GM19397 (cell line): Measurements from ENCODE around the gene TSPAN5.

Experiments
- ATAC-seq: cut with Tn5 transposase; IDR thresholded peaks from one replicate; pipeline ENCODE4 v1.9.1; 2021; ENCODE audit warnings: mild to moderate bottlenecking, moderate library complexity; ENCODE audit not compliant: unreplicated experiment

Gene TSPAN5

DNA sequence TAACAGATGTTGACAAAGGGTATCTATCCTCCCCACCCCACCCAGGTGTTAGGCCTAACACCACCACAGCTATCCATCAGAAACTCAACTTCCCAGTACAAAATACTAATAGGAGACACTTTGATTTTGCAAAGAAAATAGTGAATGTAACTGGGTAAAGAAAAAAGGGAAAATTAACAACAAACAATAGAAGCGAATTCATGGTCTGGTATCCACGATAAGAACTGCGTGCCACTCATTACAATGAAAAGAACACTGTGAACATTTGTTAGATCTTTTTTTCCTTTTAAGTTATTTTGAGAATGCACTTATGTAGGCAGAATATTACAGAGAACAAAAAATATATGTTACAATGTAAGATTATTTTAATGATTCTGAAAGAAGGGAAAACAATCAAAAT is 12.0 kb downstream of the TSPAN5 start:
- no peak for ATAC-seq

DNA sequence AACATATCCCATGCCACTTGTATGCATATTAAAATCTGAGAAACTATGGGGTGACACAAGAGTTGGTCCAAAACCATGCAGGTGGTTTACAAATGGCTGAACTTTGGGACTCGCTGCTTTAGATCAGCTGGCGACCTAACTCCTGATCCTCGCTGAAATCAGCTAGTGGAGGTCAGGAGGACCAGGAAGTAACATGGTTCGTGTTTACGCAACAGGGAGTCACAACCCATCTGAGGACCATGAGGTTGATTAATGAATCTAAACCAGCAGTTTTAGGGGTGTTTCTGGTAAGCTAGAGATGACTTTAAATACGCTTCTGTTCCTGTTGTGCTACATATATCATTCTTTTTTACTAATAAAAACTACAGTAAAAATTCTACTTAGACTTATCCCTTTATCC is 12.9 kb downstream of the TSPAN5 start:
- ATAC-seq = no peak

DNA sequence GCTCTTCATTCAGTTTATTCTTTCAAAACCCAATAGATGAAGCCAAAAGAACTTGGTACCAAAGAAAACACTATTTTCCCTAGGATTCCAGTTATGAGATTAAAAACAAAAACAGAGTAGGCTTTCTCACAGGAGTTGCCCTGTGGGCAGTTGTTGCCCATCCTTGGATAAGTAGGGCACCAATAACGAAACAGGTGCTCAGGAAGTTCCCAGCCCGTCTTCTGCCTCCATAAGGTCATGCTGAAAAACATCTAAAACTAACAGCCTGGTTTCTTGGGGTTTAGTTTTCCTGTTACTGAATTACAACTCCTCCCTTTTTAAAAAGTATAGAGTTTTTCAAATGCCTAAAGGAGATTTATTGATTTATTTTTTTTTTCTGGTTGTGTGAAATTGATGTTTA is 14.7 kb downstream of the TSPAN5 start:
- ATAC-seq = no peak

DNA sequence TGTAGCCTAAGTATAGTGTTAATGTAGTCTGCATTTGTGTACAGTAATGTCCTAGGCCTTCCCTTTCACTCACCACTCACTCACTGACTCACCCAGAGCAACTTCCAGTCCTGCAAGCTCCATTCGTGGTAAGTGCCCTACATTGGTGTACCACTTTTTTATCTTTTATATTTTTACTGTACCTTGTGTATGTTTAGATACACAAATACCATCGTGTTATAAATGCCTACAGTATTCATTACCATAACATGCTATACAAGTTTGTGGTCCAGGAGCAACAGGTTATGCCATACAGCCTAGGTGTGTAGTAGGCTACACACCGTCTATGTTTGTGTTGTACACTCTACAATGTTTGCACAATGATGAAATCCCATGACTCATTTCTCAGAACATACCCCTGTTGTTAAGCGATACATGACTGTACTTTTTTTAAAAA is 15.4 kb downstream of the TSPAN5 start:
- ATAC-seq = no peak

DNA sequence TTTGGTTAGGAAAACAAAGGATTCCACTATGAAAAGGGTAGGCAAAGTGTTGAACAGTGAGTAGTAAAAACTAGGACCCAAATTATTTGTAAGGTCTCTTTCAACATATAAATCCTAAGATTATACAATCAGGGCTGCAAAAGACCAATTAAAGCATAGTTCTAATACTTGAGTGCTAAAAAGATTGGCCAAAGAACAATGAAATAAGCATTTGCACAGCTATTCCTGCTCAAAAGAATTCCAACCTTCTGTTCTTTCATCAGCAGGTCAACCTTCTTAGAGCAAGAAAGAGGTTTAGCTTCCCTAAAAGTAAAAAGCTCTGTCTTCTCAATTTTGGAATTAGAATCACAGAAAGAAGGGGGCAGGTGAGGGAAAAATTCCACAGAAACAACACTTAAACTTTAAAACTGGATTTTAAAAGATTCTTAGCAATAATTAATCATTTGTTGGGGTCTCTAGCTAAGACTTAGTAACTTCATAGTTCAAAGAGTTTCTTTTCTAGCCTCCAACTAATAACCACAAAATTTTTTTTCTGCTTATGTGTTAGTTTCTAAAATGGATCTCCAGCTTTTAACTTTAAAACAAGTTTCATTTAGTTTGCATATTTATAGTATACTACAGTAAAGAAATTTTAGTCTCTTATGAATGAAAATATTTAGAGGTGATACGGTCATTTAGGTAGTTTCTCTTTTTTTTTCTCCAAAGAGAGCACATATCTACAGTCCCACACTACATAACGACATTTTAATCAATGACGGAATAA is 16.3 kb downstream of the TSPAN5 start:
- no peak for ATAC-seq

DNA sequence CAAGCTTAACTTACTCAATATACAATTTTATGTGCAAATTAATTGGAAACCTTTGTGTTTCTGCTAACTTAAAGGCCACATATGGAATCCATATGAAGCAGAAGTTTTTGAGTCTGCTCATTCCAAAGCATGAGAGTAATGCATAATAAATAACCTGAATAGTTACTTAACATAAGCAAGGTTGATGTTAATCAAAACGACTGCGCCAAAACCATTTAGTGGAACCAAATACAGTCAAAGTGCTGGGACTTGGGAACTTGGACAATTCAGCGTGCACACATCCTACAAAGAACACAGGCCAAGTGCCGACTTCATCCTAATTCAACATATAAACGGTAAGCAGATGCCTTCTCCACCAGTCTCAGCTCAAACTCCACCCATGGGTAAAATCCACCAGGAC is 17.0 kb downstream of the TSPAN5 start:
- ATAC-seq = no peak

DNA sequence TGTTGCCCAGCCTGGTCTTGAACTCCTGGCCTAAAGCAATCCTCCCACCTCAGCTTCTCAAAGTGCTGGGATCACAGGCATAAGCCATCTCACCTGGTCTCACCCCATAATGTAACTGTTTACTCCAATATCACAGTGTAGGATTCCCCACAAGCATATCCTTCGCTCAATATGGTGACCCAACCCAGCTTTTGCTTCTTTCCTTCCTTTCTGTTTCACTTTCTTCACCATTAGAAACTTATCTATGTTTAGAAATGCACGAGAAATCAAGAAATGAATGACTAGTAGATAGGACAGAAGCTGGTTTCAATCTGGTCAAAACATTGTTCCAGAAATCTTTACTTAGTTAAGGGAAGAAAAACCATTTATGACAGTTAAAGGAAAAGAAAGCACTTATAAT is 18.9 kb downstream of the TSPAN5 start:
- ATAC-seq = no peak

DNA sequence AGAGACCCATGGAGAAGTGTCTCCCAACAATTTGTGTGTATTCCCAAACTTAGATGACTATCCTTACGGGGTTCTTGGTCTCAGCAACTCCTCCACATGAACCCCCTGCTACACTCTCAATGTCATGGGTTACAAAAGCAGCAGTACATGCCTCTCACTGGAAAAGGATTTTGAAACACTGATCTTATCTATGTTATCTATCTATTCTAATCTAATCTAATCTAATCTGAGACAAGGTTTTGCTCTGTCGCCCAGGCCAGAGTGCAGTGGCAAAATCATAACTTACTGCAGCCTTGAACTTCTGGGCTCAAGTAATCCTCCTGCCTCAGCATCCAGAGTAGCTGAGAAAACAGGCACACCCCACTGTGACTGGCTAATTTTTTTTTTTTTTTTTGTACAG is 19.3 kb downstream of the TSPAN5 start:
- ATAC-seq = no peak

DNA sequence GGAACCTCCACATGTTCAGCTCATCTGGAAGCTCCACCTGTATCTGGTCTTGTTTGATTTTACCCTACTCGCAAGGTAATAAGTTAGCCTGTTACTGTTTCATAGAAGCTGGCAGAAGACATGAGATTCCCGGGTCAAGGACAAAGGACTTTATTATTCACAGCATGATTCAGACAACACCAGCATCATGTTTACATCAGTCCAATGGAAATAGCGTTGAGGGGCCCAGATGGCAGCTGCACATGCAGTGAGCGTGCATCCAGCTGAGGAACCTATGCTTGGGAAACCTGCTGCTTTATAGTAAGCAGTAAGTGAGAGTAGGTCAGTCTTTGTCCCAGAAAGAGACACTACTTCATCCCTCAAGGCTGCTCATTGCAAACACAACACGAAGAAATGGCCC is 19.8 kb downstream of the TSPAN5 start:
- ATAC-seq = no peak

DNA sequence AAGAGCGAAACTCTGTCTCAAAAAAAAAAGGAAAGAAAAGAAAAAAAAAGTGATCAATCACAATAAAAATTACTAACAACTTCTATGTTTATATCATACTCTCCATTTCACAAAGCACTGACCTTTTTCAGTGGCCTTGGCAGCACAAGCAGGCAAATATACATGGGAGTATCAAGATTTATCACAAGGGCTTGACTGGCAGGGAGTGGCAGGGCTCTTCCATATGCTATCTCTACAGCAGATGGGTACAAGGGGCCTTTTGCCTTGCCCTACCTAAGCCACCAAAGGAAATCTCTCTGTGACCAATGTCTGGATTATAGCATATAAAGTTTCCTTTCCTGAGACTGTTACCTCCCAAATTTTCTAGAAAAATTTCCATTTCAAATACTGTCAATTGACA is 24.4 kb downstream of the TSPAN5 start:
- no peak for ATAC-seq

DNA sequence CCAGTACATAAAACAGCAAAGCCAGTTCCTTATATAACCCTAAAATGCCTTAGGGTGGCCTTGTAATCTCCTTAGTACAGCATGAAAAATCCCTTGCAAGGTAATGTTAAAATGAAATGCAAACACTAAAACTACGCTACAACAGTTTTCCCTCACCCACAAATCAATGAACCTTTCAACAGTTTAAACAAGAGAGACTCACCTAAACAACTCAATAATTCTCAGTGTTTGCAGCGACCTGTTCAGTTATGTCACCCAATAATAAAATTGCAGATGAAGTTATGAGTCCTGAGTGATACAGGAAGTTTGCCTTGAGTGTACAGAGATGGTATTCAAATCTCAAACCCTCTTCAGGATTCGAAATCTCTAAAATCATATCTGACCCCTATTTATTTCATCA is 25.3 kb downstream of the TSPAN5 start:
- ATAC-seq = no peak

DNA sequence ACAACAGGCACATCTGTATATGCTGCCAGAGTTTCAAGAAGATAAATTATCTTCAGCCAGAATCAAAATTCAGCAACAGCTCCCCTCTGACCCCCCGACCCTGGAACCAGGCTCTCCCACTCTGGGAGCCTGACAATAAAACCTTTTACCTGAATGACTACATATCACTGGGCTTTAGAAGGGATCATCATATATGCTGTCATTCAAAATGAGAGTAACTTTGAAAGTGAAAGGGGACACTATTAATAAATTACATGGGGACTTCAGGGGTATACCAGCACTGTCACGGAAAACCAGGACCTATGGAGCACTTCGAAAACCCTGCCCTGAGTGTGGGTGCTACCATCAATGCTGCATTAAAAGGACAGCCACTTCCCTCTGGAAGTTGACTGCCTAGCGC is 26.2 kb downstream of the TSPAN5 start:
- no peak for ATAC-seq

DNA sequence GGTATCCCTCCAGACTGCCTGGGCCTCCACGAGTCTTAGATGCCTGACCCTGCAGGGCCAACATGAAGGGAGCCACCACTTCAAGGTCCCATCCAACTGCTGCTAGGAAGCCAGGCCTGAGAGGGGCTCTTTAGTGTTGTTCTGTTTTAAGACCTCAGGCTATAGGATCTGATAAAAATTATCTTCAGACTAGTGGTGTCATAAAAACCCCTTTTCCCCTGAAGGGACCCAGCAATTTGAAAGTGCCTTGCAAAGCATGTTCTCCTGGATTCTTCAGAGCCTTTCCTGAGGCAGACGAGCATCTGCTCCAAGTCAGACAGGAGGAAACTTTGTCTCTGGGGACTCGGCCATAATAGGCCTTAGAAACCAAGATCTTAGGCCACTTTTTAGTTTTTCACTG is 26.9 kb downstream of the TSPAN5 start:
- no peak for ATAC-seq

DNA sequence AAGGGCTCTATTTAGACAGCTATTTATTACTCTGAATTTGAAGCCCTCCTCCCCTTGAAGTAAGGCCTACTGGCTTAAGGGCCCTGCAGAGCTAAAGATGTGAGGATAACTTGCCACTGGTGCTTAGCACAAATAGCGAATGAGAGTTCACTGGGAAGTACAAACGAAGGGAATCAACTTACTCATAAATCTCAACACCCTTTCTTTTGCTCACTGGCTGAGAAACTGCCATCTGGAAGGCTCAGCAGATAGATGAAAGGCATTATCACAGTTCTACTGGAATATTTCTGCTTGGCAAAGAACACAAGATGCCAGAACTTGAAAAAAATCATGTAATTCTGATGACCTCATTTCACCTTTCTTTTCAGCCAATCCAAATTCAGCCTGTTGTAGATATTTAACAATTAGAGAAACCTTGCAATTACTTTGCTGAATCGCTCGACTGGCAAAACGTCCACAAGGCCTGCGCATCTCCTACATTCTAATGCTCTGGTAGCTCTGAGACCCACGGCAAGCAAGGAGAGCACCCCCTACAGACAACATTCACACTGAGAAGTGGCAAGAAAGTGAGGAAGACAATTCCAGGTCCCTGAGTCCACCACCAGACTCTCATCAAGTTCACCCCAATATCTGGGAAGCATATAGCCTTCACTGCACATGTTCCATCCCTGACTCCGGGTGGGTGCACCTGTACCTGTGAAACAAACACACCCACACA is 27.5 kb downstream of the TSPAN5 start:
- ATAC-seq = no peak

DNA sequence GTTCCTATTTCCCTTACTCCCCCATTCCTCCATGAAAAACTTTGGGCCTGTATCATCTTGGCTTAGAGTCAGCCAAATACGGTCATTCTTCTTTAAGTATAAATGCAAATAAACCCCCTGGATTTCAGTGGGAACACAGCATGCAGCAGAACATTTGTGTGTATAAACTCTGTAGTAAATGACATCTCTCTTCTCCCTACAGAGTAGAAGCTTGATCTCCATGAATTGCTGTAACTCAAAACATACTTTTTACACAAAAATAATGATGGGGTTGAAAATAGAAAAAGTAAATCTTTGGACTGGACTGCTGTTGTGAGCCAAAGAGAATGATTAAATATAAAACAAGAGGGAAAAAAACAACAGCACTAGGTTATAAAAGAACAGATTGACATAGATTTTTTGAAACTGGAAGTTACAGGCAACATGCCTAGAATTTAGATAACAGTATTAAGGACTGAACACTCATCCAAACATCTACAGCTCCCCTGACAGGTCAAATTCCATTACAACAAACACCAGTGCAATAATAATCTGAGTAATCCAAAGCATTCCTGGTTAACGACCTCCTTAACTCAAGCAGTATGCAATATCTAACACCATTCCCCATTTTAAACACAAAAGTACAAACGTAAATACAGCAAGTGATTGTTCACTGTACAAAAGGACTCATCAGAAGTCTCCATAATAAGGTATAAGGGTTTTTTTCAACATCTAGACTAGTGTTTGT is 30.7 kb downstream of the TSPAN5 start:
- no peak for ATAC-seq

DNA sequence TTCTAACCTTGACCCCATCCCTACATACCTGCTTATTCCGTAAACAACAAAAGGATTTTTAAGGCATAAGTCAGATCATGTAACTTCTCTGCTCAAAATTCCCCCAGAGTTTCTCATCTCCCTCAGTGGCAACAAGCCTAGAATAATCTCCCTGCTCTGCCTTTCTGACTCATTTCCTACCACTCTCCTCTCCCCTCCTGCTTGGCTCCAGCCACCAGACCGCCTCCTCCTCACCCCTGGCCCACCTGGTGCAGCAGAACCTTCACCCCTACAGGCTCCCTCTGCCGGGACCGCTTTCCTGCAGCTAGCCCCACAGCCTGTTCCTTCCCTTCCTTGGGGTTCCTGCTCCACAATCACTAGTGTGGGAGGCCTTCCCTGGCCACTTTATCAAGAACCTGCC is 32.1 kb downstream of the TSPAN5 start:
- no peak for ATAC-seq

DNA sequence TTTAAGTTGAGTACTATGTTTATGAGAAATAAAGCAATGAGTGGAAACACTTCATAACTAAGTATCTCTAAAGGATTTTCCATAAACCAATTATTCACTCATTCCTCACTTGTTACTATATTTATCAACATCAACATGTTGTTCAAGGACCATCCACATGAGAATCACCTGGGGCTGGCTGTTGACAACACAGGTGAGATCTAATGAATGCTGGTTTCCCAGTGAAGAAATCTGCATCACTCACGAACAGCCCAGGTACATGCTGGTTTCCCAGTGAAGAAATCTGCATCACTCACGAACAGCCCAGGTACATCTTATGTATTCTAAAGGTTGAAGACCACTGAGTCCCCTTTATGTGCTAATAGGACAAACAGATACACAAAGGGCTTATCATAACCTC is 32.5 kb downstream of the TSPAN5 start:
- ATAC-seq = no peak

DNA sequence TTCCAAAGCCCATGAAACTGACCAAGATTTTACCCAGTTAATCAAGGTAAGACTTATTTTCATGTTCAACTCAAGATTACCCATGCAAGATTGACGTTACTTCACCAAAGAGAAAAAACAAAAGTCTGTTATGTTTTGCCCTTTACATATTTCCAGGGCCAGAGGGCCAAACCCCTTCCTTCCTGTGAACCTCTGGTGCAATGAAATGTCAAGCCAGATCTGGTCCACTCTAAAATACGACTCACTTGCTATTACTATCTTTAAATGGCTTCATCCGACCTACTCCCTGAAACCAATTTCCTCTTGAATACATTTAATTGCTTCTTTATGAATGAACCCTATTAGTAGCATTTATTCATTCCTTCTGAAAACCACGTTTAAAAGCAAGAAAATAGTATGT is 33.0 kb downstream of the TSPAN5 start:
- no peak for ATAC-seq

DNA sequence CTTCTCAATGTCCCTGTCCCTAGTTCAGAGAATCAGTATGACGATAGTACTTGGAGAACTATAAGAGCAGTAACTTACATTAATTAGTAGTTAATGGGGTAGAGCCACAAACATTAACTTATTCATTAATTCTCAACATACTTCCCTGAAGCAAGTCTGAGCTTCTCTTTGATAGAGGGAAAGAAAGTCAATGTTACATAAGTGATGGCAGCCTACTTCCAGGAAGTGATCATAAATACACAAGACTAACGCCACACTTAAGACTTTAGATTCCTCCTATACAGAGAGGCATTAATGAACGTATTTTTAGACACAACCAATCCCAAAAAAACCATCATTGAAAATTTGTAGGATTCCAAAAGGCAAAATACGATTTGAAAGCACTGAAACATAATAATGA is 33.8 kb downstream of the TSPAN5 start:
- no peak for ATAC-seq

DNA sequence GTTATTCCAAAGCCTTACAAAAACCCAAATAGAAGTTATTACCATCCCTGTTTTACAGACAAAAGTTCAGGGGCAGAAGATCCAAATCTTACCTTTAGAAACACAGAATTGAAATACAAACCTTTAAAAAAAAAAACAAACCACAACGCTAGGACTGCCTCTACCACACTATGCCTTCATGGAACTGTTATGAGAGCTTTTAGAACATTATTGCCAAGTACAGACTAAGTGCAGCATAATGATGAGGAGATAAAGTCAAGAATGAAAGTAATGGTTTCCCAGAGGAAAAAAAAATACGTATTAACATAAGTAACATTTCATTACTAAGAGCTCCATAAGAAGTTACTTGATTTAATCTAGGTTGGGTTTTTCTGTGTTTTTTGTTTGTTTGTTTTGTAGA is 34.3 kb downstream of the TSPAN5 start:
- no peak for ATAC-seq

DNA sequence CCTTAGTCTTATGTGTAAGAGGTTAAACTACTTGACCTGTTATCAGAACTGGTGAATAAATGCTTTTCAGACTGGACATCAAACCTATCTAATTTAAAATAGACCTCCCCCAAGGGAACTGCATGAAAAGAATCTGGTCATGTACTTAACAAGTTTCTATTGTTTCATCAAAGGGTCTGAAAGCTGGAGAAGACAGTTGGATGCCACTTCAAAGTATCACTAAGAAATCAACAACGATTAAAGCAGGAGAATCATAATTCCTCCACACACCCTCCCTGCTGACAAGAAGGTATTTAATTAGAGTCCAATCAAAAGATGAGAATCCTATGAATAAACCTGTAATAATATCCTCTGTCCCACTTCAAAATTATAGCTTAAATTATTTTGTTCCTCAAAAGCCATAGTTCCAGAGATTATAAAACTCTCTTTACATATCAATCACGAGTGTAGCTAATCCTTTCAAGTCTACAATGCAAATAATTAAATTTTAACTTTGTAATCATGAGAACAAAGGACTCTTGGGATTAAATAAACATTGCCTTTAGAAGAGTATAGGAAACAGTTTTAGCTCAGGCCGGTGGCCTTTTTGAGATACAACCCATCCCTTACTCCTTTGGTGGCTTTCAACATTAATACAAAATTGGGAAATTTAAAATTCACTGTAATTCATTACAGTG is 35.1 kb downstream of the TSPAN5 start:
- ATAC-seq = no peak
